SK-N-SH (cell line): ENCODE measurements around the gene AKAP6.

ENCODE experiments used
- CTCF ChIP-seq: fragments of 200-600 bp; sonication (generic); IDR thresholded peaks from 2 replicates; pipeline ENCODE4 v1.6.1; 2017; ENCODE audit warnings: antibody characterized with exemption, mild to moderate bottlenecking, moderate library complexity
- EP300 ChIP-seq, 2 experiments: IDR thresholded peaks; 2 replicates each; pipeline versions ENCODE4 v1.4.0 to v1.6.1; 2012; ENCODE audit warnings: borderline replicate concordance in 1 of 2, low read depth in 1 of 2, low read length in 1 of 2
- EZH2phosphoT487 ChIP-seq: fragments of 200-600 bp; sonication (generic); IDR thresholded peaks from 2 replicates; pipeline ENCODE4 v1.6.1; 2017; ENCODE audit warnings: low read depth, mixed run types, mild to moderate bottlenecking, antibody characterized with exemption, moderate library complexity, borderline replicate concordance
- JUND ChIP-seq: IDR thresholded peaks from 2 replicates; pipeline ENCODE4 v1.4.0; 2012
- MXI1 ChIP-seq: IDR thresholded peaks from 2 replicates; pipeline ENCODE4 v1.6.1; 2012; ENCODE audit warnings: mild to moderate bottlenecking, low read depth, low read length, improper control_type of control experiment
- RFX5 ChIP-seq: IDR thresholded peaks from 2 replicates; pipeline ENCODE4 v1.6.1; 2012; ENCODE audit warnings: mild to moderate bottlenecking, improper control_type of control experiment, low read length
- RXRA ChIP-seq: IDR thresholded peaks from 2 replicates; pipeline ENCODE4 v1.4.0; 2012; ENCODE audit warnings: low read depth, mild to moderate bottlenecking, borderline replicate concordance
- TEAD4 ChIP-seq: IDR thresholded peaks from 2 replicates; pipeline ENCODE4 v1.4.0; 2012; ENCODE audit warnings: mild to moderate bottlenecking, borderline replicate concordance; ENCODE audit not compliant: insufficient read depth
- YY1 ChIP-seq: IDR thresholded peaks from 2 replicates; pipeline ENCODE4 v1.4.0; 2012; ENCODE audit warnings: low read depth, mild to moderate bottlenecking
- TF ChIP-seq, protein P1 (sequence below): IDR thresholded peaks from 2 replicates; pipeline ENCODE4 v1.4.0; 2012; ENCODE audit warnings: low read depth
- TF ChIP-seq, protein P2 (sequence below): fragments of 150-350 bp; IDR thresholded peaks from 2 replicates; pipeline ENCODE4 v1.6.1; 2017; ENCODE audit warnings: antibody characterized with exemption, low read length, low read depth, borderline replicate concordance

DNA sequence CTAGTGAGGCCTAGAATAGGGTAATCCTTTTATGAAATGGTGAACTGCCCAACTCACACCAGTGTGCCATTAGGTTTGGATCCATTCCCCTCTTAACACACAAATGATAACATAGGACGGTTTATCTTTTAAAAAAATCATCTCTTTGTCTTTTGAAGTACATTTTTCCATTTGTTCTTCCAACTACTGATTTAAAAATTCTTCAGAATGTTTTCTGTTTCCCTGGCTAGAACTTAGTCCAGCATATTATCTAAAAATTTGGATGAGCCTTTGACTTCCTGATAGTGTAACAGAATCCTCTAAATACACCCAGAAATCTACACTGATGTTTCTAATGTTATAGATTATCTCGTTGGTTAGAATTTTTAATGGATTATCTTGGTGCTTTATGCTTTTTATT, 359.8 kb downstream of the AKAP6 start:
- TF ChIP-seq RFX5 (no peak), EP300 (IDR thresholded peaks at IDR 0.05; ENCODE audit: borderline replicate concordance in 1 of 2, low read depth in 1 of 2, low read length in 1 of 2) (no peak), CTCF (no peak), EZH2phosphoT487 (no peak), JUND (no peak), RXRA (no peak), YY1 (no peak), MXI1 (no peak), TEAD4 (no peak)
- TF ChIP-seq, protein P1, sequence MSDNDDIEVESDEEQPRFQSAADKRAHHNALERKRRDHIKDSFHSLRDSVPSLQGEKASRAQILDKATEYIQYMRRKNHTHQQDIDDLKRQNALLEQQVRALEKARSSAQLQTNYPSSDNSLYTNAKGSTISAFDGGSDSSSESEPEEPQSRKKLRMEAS, result no peak
- TF ChIP-seq, protein P2, sequence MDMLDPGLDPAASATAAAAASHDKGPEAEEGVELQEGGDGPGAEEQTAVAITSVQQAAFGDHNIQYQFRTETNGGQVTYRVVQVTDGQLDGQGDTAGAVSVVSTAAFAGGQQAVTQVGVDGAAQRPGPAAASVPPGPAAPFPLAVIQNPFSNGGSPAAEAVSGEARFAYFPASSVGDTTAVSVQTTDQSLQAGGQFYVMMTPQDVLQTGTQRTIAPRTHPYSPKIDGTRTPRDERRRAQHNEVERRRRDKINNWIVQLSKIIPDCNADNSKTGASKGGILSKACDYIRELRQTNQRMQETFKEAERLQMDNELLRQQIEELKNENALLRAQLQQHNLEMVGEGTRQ, result no peak
